Measurements from ENCODE around the gene RBM4B. TPM values are rescaled to one million over a fixed set of nuclear protein-coding genes. Genes with fewer than 3 reads are reported as not detected.
A peak's percentile ranks its signal among the peaks of the same experiment; 100 is the strongest.

RBM4B gene
- total RNA-seq, 1 experiment from 2014 or later: 33.6 TPM

- Histone ChIP-seq H3K36me3 (ENCODE audit: control insufficient read depth, insufficient read depth, low read length) (peaks cover 43% of the 10 kb centered on the region), H3K4me1 (ENCODE audit: control insufficient read depth, insufficient read depth, low read length) (peaks cover 19% of the 10 kb centered on the region), H3K27ac (ENCODE audit: low read length) (no peak overlapping the region), H3K27me3 (ENCODE audit: control insufficient read depth, insufficient read depth, low read length) (no peaks in the 10 kb centered on the region), H3K4me3 (ENCODE audit: low read depth in 2 of 2, low read length in 2 of 2) (no peak overlapping the region), H3K9me3 (ENCODE audit: control insufficient read depth, insufficient read depth, low read depth, low read length) (no peaks in the 10 kb centered on the region)
- CTCF ChIA-PET: no interaction called here
- in situ Hi-C loops (cut with HindIII; ENCODE audit: low pct_unique_long_range_greater_than_20kb, low sequenced_read_pairs) (loop anchor here (5.0 kb wide), 1 partner anchor 53 kb away; the partner anchor contains the start of gene RBM4B), intact Hi-C loops (cut with micrococcal nuclease; ENCODE audit: unreplicated experiment) (no loop called here)
- BruUV-seq (replicated peaks): no TSS peak
- DNase-seq (ENCODE audit: low read depth, low spot score) (no peak), ATAC-seq (no peak)
- no peak for TF ChIP-seq REST (IDR thresholded peaks at IDR 0.05; ENCODE audit: insufficient read depth in 1 of 2, low read depth in 2 of 2, low read length in 1 of 2)
- TF ChIP-seq SIN3A (IDR thresholded peaks at IDR 0.05; ENCODE audit: borderline replicate concordance, insufficient read depth, low read depth, low read length): no peak
- no peak for TF ChIP-seq CTCF (IDR thresholded peaks at IDR 0.05)
- TF ChIP-seq TCF7L2 (IDR thresholded peaks at IDR 0.05; ENCODE audit: low read depth, low read length): no peak
- TF ChIP-seq POLR2AphosphoS5 (IDR thresholded peaks at IDR 0.05; ENCODE audit: low read depth, low read length): no peak
- POLR2A ChIA-PET: no interaction called here
Measured at GRCh38 chr11:66624450-66624849, 53.2 kb downstream of the RBM4B start.

GRCh38 chr11:66619080-66619554 is 58.6 kb downstream of the RBM4B start:
- intact Hi-C loops (cut with micrococcal nuclease; ENCODE audit: unreplicated experiment): no loop called here
- peaks cover 15% of the 10 kb centered on the region for H3K36me3 ChIP-seq (ENCODE audit: control insufficient read depth, insufficient read depth, low read length)

More at GRCh38 chr11:66619080-66619554, 58.6 kb downstream of the RBM4B start:
- ChIA-PET POLR2A (interaction anchor here (0.6 to 1.3 kb wide), 3 partner anchors 19 to 61 kb away, joined by 3 to 7 read pairs (median 5); partner anchors contain the start of gene RBM4), CTCF (interaction anchor here (0.7 to 0.9 kb wide), 2 partner anchors 40 to 72 kb away, joined by 3 to 5 read pairs; no protein-coding TSS in a partner anchor)
- no peaks in the 10 kb centered on the region for H3K9me3 ChIP-seq (ENCODE audit: control insufficient read depth, insufficient read depth, low read depth, low read length)
- peak overlapping the region; percentile 84 to 99 for H3K4me3 ChIP-seq (ENCODE audit: low read depth in 2 of 2, low read length in 2 of 2)
- in situ Hi-C loops (cut with HindIII; ENCODE audit: low pct_unique_long_range_greater_than_20kb, low sequenced_read_pairs): no loop called here
- no peak for TF ChIP-seq SIN3A (IDR thresholded peaks at IDR 0.05; ENCODE audit: borderline replicate concordance, insufficient read depth, low read depth, low read length)
- no peak for TF ChIP-seq TCF7L2 (IDR thresholded peaks at IDR 0.05; ENCODE audit: low read depth, low read length)
- peak overlapping the region; percentile 34 for H3K27ac ChIP-seq (ENCODE audit: low read length)
- DNase-seq (ENCODE audit: low read depth, low spot score): no peak
- no peak for ATAC-seq
- H3K4me1 ChIP-seq (ENCODE audit: control insufficient read depth, insufficient read depth, low read length): peaks cover 30% of the 10 kb centered on the region
- no TSS peak for BruUV-seq (replicated peaks)
- no peaks in the 10 kb centered on the region for H3K27me3 ChIP-seq (ENCODE audit: control insufficient read depth, insufficient read depth, low read length)
